ENCODE data around the gene CHCHD3.

The CHCHD3 gene

DNA sequence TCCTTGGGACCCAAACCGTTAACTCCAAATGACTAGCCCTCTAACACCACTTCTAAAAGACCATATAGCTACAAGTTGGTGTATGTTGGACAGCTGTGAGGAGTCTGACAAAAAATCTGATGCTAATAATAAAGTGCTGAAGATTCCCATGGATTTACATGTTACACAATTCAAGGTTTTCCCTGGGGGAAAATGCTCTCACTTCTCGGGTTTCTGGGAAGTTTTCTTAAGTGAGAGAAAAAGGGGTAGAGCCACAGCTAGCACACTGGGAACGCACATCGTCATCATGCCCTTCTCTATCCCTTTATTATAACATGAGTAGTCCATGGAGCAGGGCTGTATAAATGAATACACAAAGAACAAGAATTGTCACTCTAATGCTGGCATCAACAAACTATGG is 162.1 kb downstream of the CHCHD3 start:
- ChIA-PET CTCF (no interaction called here), POLR2A (no interaction called here)
- TF ChIP-seq SETDB1 (IDR thresholded peaks at IDR 0.05; ENCODE audit: insufficient read length, low read length) (no peak), MYNN (tag by site-specific recombination; IDR thresholded peaks at IDR 0.05; ENCODE audit: borderline replicate concordance) (no peak), ZNF132 (tag by site-specific recombination; IDR thresholded peaks at IDR 0.05; ENCODE audit: borderline replicate concordance) (no peak), SP2 (tag by site-specific recombination; IDR thresholded peaks at IDR 0.05) (no peak), ZNF114 (tag by site-specific recombination; IDR thresholded peaks at IDR 0.05) (no peak), ZNF366 (tag by site-specific recombination; conservative IDR thresholded peaks at IDR 0.05) (no peak), ZFP69B (tag by site-specific recombination; IDR thresholded peaks at IDR 0.05) (no peak), ZSCAN16 (tag by site-specific recombination; IDR thresholded peaks at IDR 0.05) (no peak), ZNF473 (tag by site-specific recombination; IDR thresholded peaks at IDR 0.05) (no peak), REPIN1 (tag by site-specific recombination; IDR thresholded peaks at IDR 0.05; ENCODE audit: low read depth) (no peak), ZNF146 (tag by site-specific recombination; IDR thresholded peaks at IDR 0.05) (no peak), GFI1B (tag by site-specific recombination; IDR thresholded peaks at IDR 0.05) (no peak)
- TF ChIP-seq, protein P1, sequence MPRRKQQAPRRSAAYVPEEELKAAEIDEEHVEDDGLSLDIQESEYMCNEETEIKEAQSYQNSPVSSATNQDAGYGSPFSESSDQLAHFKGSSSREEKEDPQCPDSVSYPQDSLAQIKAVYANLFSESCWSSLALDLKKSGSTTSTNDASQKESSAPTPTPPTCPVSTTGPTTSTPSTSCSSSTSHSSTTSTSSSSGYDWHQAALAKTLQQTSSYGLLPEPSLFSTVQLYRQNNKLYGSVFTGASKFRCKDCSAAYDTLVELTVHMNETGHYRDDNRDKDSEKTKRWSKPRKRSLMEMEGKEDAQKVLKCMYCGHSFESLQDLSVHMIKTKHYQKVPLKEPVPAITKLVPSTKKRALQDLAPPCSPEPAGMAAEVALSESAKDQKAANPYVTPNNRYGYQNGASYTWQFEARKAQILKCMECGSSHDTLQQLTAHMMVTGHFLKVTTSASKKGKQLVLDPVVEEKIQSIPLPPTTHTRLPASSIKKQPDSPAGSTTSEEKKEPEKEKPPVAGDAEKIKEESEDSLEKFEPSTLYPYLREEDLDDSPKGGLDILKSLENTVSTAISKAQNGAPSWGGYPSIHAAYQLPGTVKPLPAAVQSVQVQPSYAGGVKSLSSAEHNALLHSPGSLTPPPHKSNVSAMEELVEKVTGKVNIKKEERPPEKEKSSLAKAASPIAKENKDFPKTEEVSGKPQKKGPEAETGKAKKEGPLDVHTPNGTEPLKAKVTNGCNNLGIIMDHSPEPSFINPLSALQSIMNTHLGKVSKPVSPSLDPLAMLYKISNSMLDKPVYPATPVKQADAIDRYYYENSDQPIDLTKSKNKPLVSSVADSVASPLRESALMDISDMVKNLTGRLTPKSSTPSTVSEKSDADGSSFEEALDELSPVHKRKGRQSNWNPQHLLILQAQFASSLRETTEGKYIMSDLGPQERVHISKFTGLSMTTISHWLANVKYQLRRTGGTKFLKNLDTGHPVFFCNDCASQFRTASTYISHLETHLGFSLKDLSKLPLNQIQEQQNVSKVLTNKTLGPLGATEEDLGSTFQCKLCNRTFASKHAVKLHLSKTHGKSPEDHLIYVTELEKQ (tag by site-specific recombination; IDR thresholded peaks at IDR 0.05; ENCODE audit: borderline replicate concordance), result no peak
- TF ChIP-seq, protein P2, sequence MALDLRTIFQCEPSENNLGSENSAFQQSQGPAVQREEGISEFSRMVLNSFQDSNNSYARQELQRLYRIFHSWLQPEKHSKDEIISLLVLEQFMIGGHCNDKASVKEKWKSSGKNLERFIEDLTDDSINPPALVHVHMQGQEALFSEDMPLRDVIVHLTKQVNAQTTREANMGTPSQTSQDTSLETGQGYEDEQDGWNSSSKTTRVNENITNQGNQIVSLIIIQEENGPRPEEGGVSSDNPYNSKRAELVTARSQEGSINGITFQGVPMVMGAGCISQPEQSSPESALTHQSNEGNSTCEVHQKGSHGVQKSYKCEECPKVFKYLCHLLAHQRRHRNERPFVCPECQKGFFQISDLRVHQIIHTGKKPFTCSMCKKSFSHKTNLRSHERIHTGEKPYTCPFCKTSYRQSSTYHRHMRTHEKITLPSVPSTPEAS (tag by site-specific recombination; IDR thresholded peaks at IDR 0.05), result no peak
- TF ChIP-seq, protein P3, sequence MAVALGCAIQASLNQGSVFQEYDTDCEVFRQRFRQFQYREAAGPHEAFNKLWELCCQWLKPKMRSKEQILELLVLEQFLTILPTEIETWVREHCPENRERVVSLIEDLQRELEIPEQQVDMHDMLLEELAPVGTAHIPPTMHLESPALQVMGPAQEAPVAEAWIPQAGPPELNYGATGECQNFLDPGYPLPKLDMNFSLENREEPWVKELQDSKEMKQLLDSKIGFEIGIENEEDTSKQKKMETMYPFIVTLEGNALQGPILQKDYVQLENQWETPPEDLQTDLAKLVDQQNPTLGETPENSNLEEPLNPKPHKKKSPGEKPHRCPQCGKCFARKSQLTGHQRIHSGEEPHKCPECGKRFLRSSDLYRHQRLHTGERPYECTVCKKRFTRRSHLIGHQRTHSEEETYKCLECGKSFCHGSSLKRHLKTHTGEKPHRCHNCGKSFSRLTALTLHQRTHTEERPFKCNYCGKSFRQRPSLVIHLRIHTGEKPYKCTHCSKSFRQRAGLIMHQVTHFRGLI (tag by site-specific recombination; IDR thresholded peaks at IDR 0.05), result no peak
- TF ChIP-seq, protein P4, sequence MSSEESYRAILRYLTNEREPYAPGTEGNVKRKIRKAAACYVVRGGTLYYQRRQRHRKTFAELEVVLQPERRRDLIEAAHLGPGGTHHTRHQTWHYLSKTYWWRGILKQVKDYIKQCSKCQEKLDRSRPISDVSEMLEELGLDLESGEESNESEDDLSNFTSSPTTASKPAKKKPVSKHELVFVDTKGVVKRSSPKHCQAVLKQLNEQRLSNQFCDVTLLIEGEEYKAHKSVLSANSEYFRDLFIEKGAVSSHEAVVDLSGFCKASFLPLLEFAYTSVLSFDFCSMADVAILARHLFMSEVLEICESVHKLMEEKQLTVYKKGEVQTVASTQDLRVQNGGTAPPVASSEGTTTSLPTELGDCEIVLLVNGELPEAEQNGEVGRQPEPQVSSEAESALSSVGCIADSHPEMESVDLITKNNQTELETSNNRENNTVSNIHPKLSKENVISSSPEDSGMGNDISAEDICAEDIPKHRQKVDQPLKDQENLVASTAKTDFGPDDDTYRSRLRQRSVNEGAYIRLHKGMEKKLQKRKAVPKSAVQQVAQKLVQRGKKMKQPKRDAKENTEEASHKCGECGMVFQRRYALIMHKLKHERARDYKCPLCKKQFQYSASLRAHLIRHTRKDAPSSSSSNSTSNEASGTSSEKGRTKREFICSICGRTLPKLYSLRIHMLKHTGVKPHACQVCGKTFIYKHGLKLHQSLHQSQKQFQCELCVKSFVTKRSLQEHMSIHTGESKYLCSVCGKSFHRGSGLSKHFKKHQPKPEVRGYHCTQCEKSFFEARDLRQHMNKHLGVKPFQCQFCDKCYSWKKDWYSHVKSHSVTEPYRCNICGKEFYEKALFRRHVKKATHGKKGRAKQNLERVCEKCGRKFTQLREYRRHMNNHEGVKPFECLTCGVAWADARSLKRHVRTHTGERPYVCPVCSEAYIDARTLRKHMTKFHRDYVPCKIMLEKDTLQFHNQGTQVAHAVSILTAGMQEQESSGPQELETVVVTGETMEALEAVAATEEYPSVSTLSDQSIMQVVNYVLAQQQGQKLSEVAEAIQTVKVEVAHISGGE (tag by site-specific recombination; conservative IDR thresholded peaks at IDR 0.05; ENCODE audit: low read depth), result no peak
- TF ChIP-seq, protein P5, sequence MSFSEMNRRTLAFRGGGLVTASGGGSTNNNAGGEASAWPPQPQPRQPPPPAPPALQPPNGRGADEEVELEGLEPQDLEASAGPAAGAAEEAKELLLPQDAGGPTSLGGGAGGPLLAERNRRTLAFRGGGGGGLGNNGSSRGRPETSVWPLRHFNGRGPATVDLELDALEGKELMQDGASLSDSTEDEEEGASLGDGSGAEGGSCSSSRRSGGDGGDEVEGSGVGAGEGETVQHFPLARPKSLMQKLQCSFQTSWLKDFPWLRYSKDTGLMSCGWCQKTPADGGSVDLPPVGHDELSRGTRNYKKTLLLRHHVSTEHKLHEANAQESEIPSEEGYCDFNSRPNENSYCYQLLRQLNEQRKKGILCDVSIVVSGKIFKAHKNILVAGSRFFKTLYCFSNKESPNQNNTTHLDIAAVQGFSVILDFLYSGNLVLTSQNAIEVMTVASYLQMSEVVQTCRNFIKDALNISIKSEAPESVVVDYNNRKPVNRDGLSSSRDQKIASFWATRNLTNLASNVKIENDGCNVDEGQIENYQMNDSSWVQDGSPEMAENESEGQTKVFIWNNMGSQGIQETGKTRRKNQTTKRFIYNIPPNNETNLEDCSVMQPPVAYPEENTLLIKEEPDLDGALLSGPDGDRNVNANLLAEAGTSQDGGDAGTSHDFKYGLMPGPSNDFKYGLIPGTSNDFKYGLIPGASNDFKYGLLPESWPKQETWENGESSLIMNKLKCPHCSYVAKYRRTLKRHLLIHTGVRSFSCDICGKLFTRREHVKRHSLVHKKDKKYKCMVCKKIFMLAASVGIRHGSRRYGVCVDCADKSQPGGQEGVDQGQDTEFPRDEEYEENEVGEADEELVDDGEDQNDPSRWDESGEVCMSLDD (tag by site-specific recombination; IDR thresholded peaks at IDR 0.05), result no peak
- TF ChIP-seq, protein P6, sequence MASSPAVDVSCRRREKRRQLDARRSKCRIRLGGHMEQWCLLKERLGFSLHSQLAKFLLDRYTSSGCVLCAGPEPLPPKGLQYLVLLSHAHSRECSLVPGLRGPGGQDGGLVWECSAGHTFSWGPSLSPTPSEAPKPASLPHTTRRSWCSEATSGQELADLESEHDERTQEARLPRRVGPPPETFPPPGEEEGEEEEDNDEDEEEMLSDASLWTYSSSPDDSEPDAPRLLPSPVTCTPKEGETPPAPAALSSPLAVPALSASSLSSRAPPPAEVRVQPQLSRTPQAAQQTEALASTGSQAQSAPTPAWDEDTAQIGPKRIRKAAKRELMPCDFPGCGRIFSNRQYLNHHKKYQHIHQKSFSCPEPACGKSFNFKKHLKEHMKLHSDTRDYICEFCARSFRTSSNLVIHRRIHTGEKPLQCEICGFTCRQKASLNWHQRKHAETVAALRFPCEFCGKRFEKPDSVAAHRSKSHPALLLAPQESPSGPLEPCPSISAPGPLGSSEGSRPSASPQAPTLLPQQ (tag by site-specific recombination; IDR thresholded peaks at IDR 0.05), result no peak
- Histone ChIP-seq H3K9me3 (ENCODE audit: control insufficient read depth, insufficient read depth, low read depth, low read length) (no peaks in the 10 kb centered on the region), H3K4me1 (ENCODE audit: control insufficient read depth, insufficient read depth, low read length) (no peaks in the 10 kb centered on the region), H3K36me3 (ENCODE audit: control insufficient read depth in 2 of 2, insufficient read depth in 1 of 2, low read length in 2 of 2) (no peaks in the 10 kb centered on the region), H3K4me3 (ENCODE audit: low read depth, low read length) (no peak overlapping the region), H3K27ac (ENCODE audit: extremely low read depth, low read depth, low read length) (no peak overlapping the region)
